Activated T-cell treated with anti-CD3 and anti-CD28 coated beads, Interleukin-2, amount 50 U/mL, for 24 hours (primary cell): ENCODE results near the gene TMEM179.

Source experiments
- DNase-seq: peaks from one replicate; pipeline ENCODE4 v3.0.0-alpha.2; 2020
- H3K27ac Mint-ChIP-seq: 2 replicates; pipeline ENCODE4 v1.8.0; 2020; ENCODE audit warnings: mild to moderate bottlenecking, mixed read lengths
- H3K27me3 Mint-ChIP-seq: 2 replicates; pipeline ENCODE4 v1.8.0; 2020; ENCODE audit warnings: mixed read lengths
- H3K36me3 Mint-ChIP-seq: 2 replicates; pipeline ENCODE4 v1.8.0; 2020; ENCODE audit warnings: low read depth, mixed read lengths
- H3K4me1 Mint-ChIP-seq: 2 replicates; pipeline ENCODE4 v1.8.0; 2020; ENCODE audit warnings: low read depth, mixed read lengths
- H3K4me3 Mint-ChIP-seq: 2 replicates; pipeline ENCODE4 v1.8.0; 2020; ENCODE audit warnings: mild to moderate bottlenecking, moderate library complexity, mixed read lengths
- H3K9me3 Mint-ChIP-seq: 2 replicates; pipeline ENCODE4 v1.8.0; 2020; ENCODE audit warnings: mixed read lengths

Gene TMEM179

GRCh38 chr14:104549536-104550339, 54.8 kb downstream of the TMEM179 start:
- no peaks in the 10 kb centered on the region for H3K4me1 Mint-ChIP-seq
- peaks cover 24% of the 10 kb centered on the region for H3K27me3 Mint-ChIP-seq
- H3K27ac Mint-ChIP-seq, result no peak overlapping the region
- no peaks in the 10 kb centered on the region for H3K9me3 Mint-ChIP-seq
- DNase-seq, result no peak
- H3K36me3 Mint-ChIP-seq, result no peaks in the 10 kb centered on the region
- no peak overlapping the region for H3K4me3 Mint-ChIP-seq

GRCh38 chr14:104548802-104549535, 55.6 kb downstream of the TMEM179 start:
- H3K27me3 Mint-ChIP-seq, result peaks cover 29% of the 10 kb centered on the region

GRCh38 chr14:104547998-104548700, 56.4 kb downstream of the TMEM179 start:
- no peaks in the 10 kb centered on the region for H3K4me1 Mint-ChIP-seq
- H3K9me3 Mint-ChIP-seq, result no peaks in the 10 kb centered on the region
- no peaks in the 10 kb centered on the region for H3K36me3 Mint-ChIP-seq
- DNase-seq, result no peak
- peaks cover 33% of the 10 kb centered on the region for H3K27me3 Mint-ChIP-seq
- H3K27ac Mint-ChIP-seq, result no peak overlapping the region
- H3K4me3 Mint-ChIP-seq, result no peak overlapping the region

More at GRCh38 chr14:104548802-104549535, 55.6 kb downstream of the TMEM179 start:
- DNase-seq, result no peak
- no peak overlapping the region for H3K27ac Mint-ChIP-seq
- H3K4me3 Mint-ChIP-seq, result no peak overlapping the region
- H3K36me3 Mint-ChIP-seq, result no peaks in the 10 kb centered on the region
- no peaks in the 10 kb centered on the region for H3K9me3 Mint-ChIP-seq
- H3K4me1 Mint-ChIP-seq, result no peaks in the 10 kb centered on the region

GRCh38 chr14:104547310-104547997, 57.1 kb downstream of the TMEM179 start:
- peaks cover 33% of the 10 kb centered on the region for H3K27me3 Mint-ChIP-seq
- H3K9me3 Mint-ChIP-seq, result no peaks in the 10 kb centered on the region
- no peak for DNase-seq
- H3K27ac Mint-ChIP-seq, result no peak overlapping the region
- no peak overlapping the region for H3K4me3 Mint-ChIP-seq
- H3K4me1 Mint-ChIP-seq, result no peaks in the 10 kb centered on the region
- no peaks in the 10 kb centered on the region for H3K36me3 Mint-ChIP-seq

GRCh38 chr14:104546591-104547309, 57.8 kb downstream of the TMEM179 start:
- Mint-ChIP-seq H3K4me1 (no peaks in the 10 kb centered on the region), H3K27me3 (peaks cover 33% of the 10 kb centered on the region), H3K27ac (no peak overlapping the region), H3K36me3 (no peaks in the 10 kb centered on the region), H3K9me3 (no peaks in the 10 kb centered on the region), H3K4me3 (no peak overlapping the region)
- DNase-seq, result no peak

- Mint-ChIP-seq H3K27ac (no peak overlapping the region), H3K36me3 (no peaks in the 10 kb centered on the region), H3K4me3 (no peak overlapping the region), H3K4me1 (no peaks in the 10 kb centered on the region), H3K27me3 (peaks cover 33% of the 10 kb centered on the region), H3K9me3 (no peaks in the 10 kb centered on the region)
- DNase-seq, result no peak
Observed at GRCh38 chr14:104545942-104546501, 58.5 kb downstream of the TMEM179 start.

- Mint-ChIP-seq H3K9me3 (no peaks in the 10 kb centered on the region), H3K4me1 (no peaks in the 10 kb centered on the region), H3K36me3 (no peaks in the 10 kb centered on the region), H3K27ac (no peak overlapping the region), H3K27me3 (peaks cover 29% of the 10 kb centered on the region), H3K4me3 (no peak overlapping the region)
- DNase-seq, result no peak
Observed at GRCh38 chr14:104545151-104545941, 59.2 kb downstream of the TMEM179 start.

- Mint-ChIP-seq H3K27me3 (peaks cover 25% of the 10 kb centered on the region), H3K9me3 (no peaks in the 10 kb centered on the region), H3K27ac (no peak overlapping the region), H3K4me3 (no peak overlapping the region), H3K4me1 (no peaks in the 10 kb centered on the region), H3K36me3 (no peaks in the 10 kb centered on the region)
- DNase-seq, result no peak
Observed at GRCh38 chr14:104544362-104544961, 60.1 kb downstream of the TMEM179 start.

GRCh38 chr14:104542871-104543830, 61.4 kb downstream of the TMEM179 start:
- H3K27ac Mint-ChIP-seq, result no peak overlapping the region
- H3K36me3 Mint-ChIP-seq, result no peaks in the 10 kb centered on the region
- H3K27me3 Mint-ChIP-seq, result peaks cover 21% of the 10 kb centered on the region
- no peak for DNase-seq
- no peak overlapping the region for H3K4me3 Mint-ChIP-seq
- H3K4me1 Mint-ChIP-seq, result no peaks in the 10 kb centered on the region
- H3K9me3 Mint-ChIP-seq, result no peaks in the 10 kb centered on the region

- H3K27me3 Mint-ChIP-seq, result peaks cover 18% of the 10 kb centered on the region
- no peak for DNase-seq
- no peaks in the 10 kb centered on the region for H3K9me3 Mint-ChIP-seq
- peaks cover 2% of the 10 kb centered on the region for H3K4me1 Mint-ChIP-seq
- H3K36me3 Mint-ChIP-seq, result no peaks in the 10 kb centered on the region
- H3K4me3 Mint-ChIP-seq, result no peak overlapping the region
- H3K27ac Mint-ChIP-seq, result no peak overlapping the region
Observed at GRCh38 chr14:104541905-104542465, 62.6 kb downstream of the TMEM179 start.
